ENCODE measurements around the gene HMMR.

The HMMR gene

GRCh38 chr5:163458778-163459385 is 1.6 kb upstream of the HMMR start:
- DNase-seq: no peak

GRCh38 chr5:163459462-163459818 is 992 bp upstream of the HMMR start:
- DNase-seq: peak; percentile 64

GRCh38 chr5:163459819-163460561 is 442 bp upstream of the HMMR start, which contains the start of gene NUDCD2:
Gene NUDCD2 (minus strand): TSS chr5:163460102. CDS start chr5:163460050, 52 bp downstream.
- DNase-seq: peak; percentile 97

GRCh38 chr5:163463063-163463435 is 2.6 kb downstream of the HMMR start:
- no peak for DNase-seq

GRCh38 chr5:163467682-163468081 is 7.2 kb downstream of the HMMR start:
- no peak for DNase-seq

GRCh38 chr5:163473635-163474243 is 13.3 kb downstream of the HMMR start:
- no peak for DNase-seq

GRCh38 chr5:163475411-163475810 is 15.0 kb downstream of the HMMR start:
- no peak for DNase-seq

- DNase-seq: no peak
These were observed 17.9 kb downstream of the HMMR start for GRCh38 chr5:163478126-163478981.

- DNase-seq: no peak
These were observed 18.5 kb downstream of the HMMR start for GRCh38 chr5:163478982-163479271.

GRCh38 chr5:163489055-163489744 is 28.8 kb downstream of the HMMR start:
- DNase-seq: no peak

GRCh38 chr5:163489745-163490075 is 29.3 kb downstream of the HMMR start:
- DNase-seq: no peak

GRCh38 chr5:163496286-163496685 is 35.9 kb downstream of the HMMR start:
- DNase-seq: no peak

- no peak for DNase-seq
These were observed 36.9 kb downstream of the HMMR start for GRCh38 chr5:163497315-163497714.

- DNase-seq: no peak
These were observed 38.5 kb downstream of the HMMR start for GRCh38 chr5:163498886-163499285.

- no peak for DNase-seq
These were observed 42.1 kb downstream of the HMMR start for GRCh38 chr5:163502521-163502920.

GRCh38 chr5:163503106-163504078 is 43.0 kb downstream of the HMMR start:
- peak; percentile 65 for DNase-seq

GRCh38 chr5:163504079-163504931 is 43.9 kb downstream of the HMMR start:
- DNase-seq: peak; percentile 14

- no peak for DNase-seq
These were observed 44.6 kb downstream of the HMMR start for GRCh38 chr5:163505049-163505367.

- DNase-seq: peak; percentile 83
These were observed 45.1 kb downstream of the HMMR start, which contains the start of gene MAT2B for GRCh38 chr5:163505368-163506094. Gene MAT2B (plus strand): TSS chr5:163505619. CDS start chr5:163505687, 68 bp downstream.

- no peak for DNase-seq
These were observed 45.6 kb downstream of the HMMR start for GRCh38 chr5:163506095-163506457.

All from NCI-H2227 treated with DMSO at 0.1 percent for 48 hours (cell line).